IMR-90 (cell line): ENCODE results near the gene MUCL3. TPM values are rescaled to one million over a fixed set of nuclear protein-coding genes. Genes with fewer than 3 reads are reported as not detected.

Experiments used
- ATAC-seq: fragments of 200-7000 bp; cut with Tn5 transposase; 2 replicates; pipeline ENCODE4 v1.9.1; 2020; ENCODE audit warnings: low read depth, mild to moderate bottlenecking, moderate library complexity
- BruUV-seq: library from RNA; stranded (reverse); fragments of 400-500 nt; replicated peaks from 2 replicates; lab custom pipeline; 2021; lab: Mats Ljungman, UMichigan
- CTCF ChIA-PET: fragments of 300-600 bp; formaldehyde crosslinking; extraction: SDS; loops from one replicate; lab custom pipeline; 2021; ENCODE audit warnings: antibody characterized with exemption; lab: Yijun Ruan, JAX
- POLR2A ChIA-PET: fragments of 300-600 bp; sonication (Branson Sonifier 250); formaldehyde crosslinking; loops from one replicate; lab custom pipeline; 2022; ENCODE audit warnings: antibody characterized with exemption; ENCODE audit not compliant: unreplicated experiment; lab: Charles Lee
- DNase-seq: peaks from one replicate; pipeline ENCODE4 v3.0.0; 2013
- H2AFZ ChIP-seq: replicated peaks from 2 replicates; pipeline ENCODE3; 2013; ENCODE audit warnings: low read length, mild to moderate bottlenecking; ENCODE audit not compliant: poor library complexity
- H2AK5ac ChIP-seq: 2 replicates; pipeline ENCODE4 v1.6.1; 2013; ENCODE audit warnings: low read depth, low read length, inconsistent platforms
- H2AK9ac ChIP-seq: replicated peaks from 2 replicates; pipeline ENCODE3; 2013; ENCODE audit warnings: mild to moderate bottlenecking, low read depth, low read length, moderate library complexity; ENCODE audit not compliant: poor library complexity
- H2BK120ac ChIP-seq: 2 replicates; pipeline ENCODE4 v1.6.1; 2013; ENCODE audit warnings: low read depth, low read length, inconsistent platforms
- H2BK15ac ChIP-seq: 3 replicates; pipeline ENCODE4 v1.6.1; 2013; ENCODE audit warnings: low read depth, low read length, inconsistent platforms
- H2BK20ac ChIP-seq: 2 replicates; pipeline ENCODE4 v1.6.1; 2013; ENCODE audit warnings: low read depth, mild to moderate bottlenecking, inconsistent platforms, low read length, moderate library complexity
- H2BK5ac ChIP-seq: 2 replicates; pipeline ENCODE4 v1.6.1; 2013; ENCODE audit warnings: mild to moderate bottlenecking, low read depth, low read length, inconsistent platforms; ENCODE audit not compliant: poor library complexity, severe bottlenecking
- H3K14ac ChIP-seq: replicated peaks from 2 replicates; pipeline ENCODE4 v1.6.1; 2013; ENCODE audit warnings: low read depth, low read length, inconsistent platforms
- H3K18ac ChIP-seq: 2 replicates; pipeline ENCODE4 v1.6.1; 2013; ENCODE audit warnings: low read depth, low read length, control low read depth
- H3K23ac ChIP-seq: 2 replicates; pipeline ENCODE4 v1.6.1; 2013; ENCODE audit warnings: low read depth, low read length, inconsistent platforms
- H3K27ac ChIP-seq: 2 replicates; pipeline ENCODE4 v1.5.1; 2013; ENCODE audit warnings: mild to moderate bottlenecking, control low read depth, low read length; ENCODE audit not compliant: insufficient read depth
- H3K27me3 ChIP-seq: 2 replicates; pipeline ENCODE4 v1.6.1; 2013; ENCODE audit warnings: low read length; ENCODE audit not compliant: control insufficient read depth, insufficient read depth
- H3K36me3 ChIP-seq: 2 replicates; pipeline ENCODE4 v1.6.1; 2013; ENCODE audit warnings: low read length, mixed read lengths; ENCODE audit not compliant: control insufficient read depth, insufficient read depth
- H3K4ac ChIP-seq: 2 replicates; pipeline ENCODE4 v1.6.1; 2013; ENCODE audit warnings: low read depth, low read length, inconsistent platforms
- H3K4me1 ChIP-seq: 2 replicates; pipeline ENCODE4 v1.6.1; 2013; ENCODE audit warnings: low read length, mixed read lengths; ENCODE audit not compliant: control insufficient read depth, insufficient read depth
- H3K4me2 ChIP-seq: 2 replicates; pipeline ENCODE4 v1.6.1; 2013; ENCODE audit warnings: low read depth, mild to moderate bottlenecking, control low read depth, low read length, moderate library complexity
- H3K4me3 ChIP-seq: 2 replicates; pipeline ENCODE4 v1.5.1; 2013; ENCODE audit warnings: low read depth, mild to moderate bottlenecking, control low read depth, low read length, moderate library complexity; ENCODE audit not compliant: insufficient read depth
- H3K56ac ChIP-seq: 2 replicates; pipeline ENCODE4 v1.6.1; 2013; ENCODE audit warnings: low read length, inconsistent platforms; ENCODE audit not compliant: insufficient read depth; ENCODE audit errors: extremely low read depth
- H3K79me1 ChIP-seq, 2 experiments: 2 replicates each; pipeline ENCODE4 v1.6.1; 2013; ENCODE audit warnings: low read length in 2 of 2, inconsistent platforms in 1 of 2, low read depth in 1 of 2
- H3K9ac ChIP-seq: 2 replicates; pipeline ENCODE4 v1.6.1; 2013; ENCODE audit warnings: low read depth, low read length, control low read depth
- H3K9me1 ChIP-seq: 2 replicates; pipeline ENCODE4 v1.6.1; 2013; ENCODE audit warnings: low read length, inconsistent platforms; ENCODE audit not compliant: insufficient read depth
- H3K9me3 ChIP-seq: 2 replicates; pipeline ENCODE4 v1.6.1; 2013; ENCODE audit warnings: low read length; ENCODE audit not compliant: control insufficient read depth, insufficient read depth
- H4K20me1 ChIP-seq: 2 replicates; pipeline ENCODE4 v1.6.1; 2013; ENCODE audit warnings: low read length, inconsistent platforms; ENCODE audit not compliant: insufficient read depth
- H4K5ac ChIP-seq: 2 replicates; pipeline ENCODE4 v1.6.1; 2013; ENCODE audit warnings: mild to moderate bottlenecking, low read depth, low read length, control low read depth
- H4K8ac ChIP-seq, 2 experiments: 2 replicates each; pipeline ENCODE4 v1.6.1; 2013; ENCODE audit warnings: low read depth in 2 of 2, low read length in 2 of 2, control low read depth in 1 of 2, inconsistent platforms in 1 of 2
- H4K91ac ChIP-seq: 2 replicates; pipeline ENCODE4 v1.6.1; 2013; ENCODE audit warnings: low read depth, low read length, inconsistent platforms; ENCODE audit not compliant: insufficient read depth
- CEBPB ChIP-seq: IDR thresholded peaks from 2 replicates; pipeline ENCODE4 v1.6.1; 2012; ENCODE audit warnings: low read depth, low read length, improper control_type of control experiment
- CHD1 ChIP-seq: IDR thresholded peaks from 2 replicates; pipeline ENCODE4 v1.6.1; 2012; ENCODE audit warnings: low read depth, low read length, improper control_type of control experiment
- FOS ChIP-seq: fragments of 150-350 bp; IDR thresholded peaks from 2 replicates; pipeline ENCODE4 v1.6.1; 2016; ENCODE audit warnings: low read depth, low read length
- NFE2L2 ChIP-seq: fragments of 150-350 bp; IDR thresholded peaks from 2 replicates; pipeline ENCODE4 v1.6.1; 2016; ENCODE audit warnings: low read depth, mild to moderate bottlenecking, low read length
- POLR2A ChIP-seq: IDR thresholded peaks from 2 replicates; pipeline ENCODE4 v1.6.1; 2012; ENCODE audit warnings: mild to moderate bottlenecking, low read depth, low read length
- RAD21 ChIP-seq: IDR thresholded peaks from 2 replicates; pipeline ENCODE4 v1.6.1; 2012; ENCODE audit warnings: low read length, improper control_type of control experiment
- RCOR1 ChIP-seq: IDR thresholded peaks from 2 replicates; pipeline ENCODE4 v1.6.1; 2012; ENCODE audit warnings: mild to moderate bottlenecking, low read length, improper control_type of control experiment; ENCODE audit not compliant: insufficient replicate concordance
- RFX5 ChIP-seq: IDR thresholded peaks from 2 replicates; pipeline ENCODE4 v1.8.0; 2012; ENCODE audit warnings: low read depth, mild to moderate bottlenecking, low read length, moderate library complexity
- WGBS, 2 experiments: methylation state at CpG; one replicate each; pipeline versions ENCODE4 v1.1.5 to v1.1.7; 2013; ENCODE audit warnings: missing lambda C conversion rate in 2 of 2; ENCODE audit not compliant: insufficient read length in 1 of 2; ENCODE audit errors: extremely low coverage in 2 of 2; 5-methylcytosine and 5-hydroxymethylcytosine counted together
- dilution Hi-C: fragments of 300-500 bp; cut with HindIII; formaldehyde crosslinking; loops from one replicate; pipeline ENCODE4 v1.14.3; 2018; ENCODE audit warnings: low sequenced_read_pairs; ENCODE audit not compliant: unreplicated experiment
- in situ Hi-C: fragments of 300-500 bp; cut with MboI; formaldehyde crosslinking; loops from 3 replicates; pipeline ENCODE4 v1.14.3; 2019; ENCODE audit warnings: low sequenced_read_pairs, inconsistent platforms, mixed read lengths
- intact Hi-C: fragments of 100-400 bp; cut with micrococcal nuclease; formaldehyde crosslinking; loops from 2 replicates; pipeline ENCODE4 v1.10.0; 2022
- polyA plus RNA-seq, 3 experiments: library from polyadenylated mRNA; depleted of rRNA; stranded (reverse); fragments of >200 nt; gene quantifications; 2 replicates each; pipeline ENCODE4 v1.2.3, GENCODE V29; 2012; ENCODE audit warnings: low replicate concordance in 1 of 3
- total RNA-seq: library from RNA; depleted of rRNA; stranded (reverse); fragments of >200 nt; gene quantifications from 2 replicates; pipeline ENCODE4 v1.2.3, GENCODE V29; 2012
- TF ChIP-seq, protein P1 (sequence below): fragments of 150-350 bp; IDR thresholded peaks from 2 replicates; pipeline ENCODE4 v1.6.1; 2017; ENCODE audit warnings: mild to moderate bottlenecking, antibody characterized with exemption, low read length, low read depth

Gene MUCL3
- total and polyA plus RNA-seq, 2 of the 4 experiments (the other 2 are of a cell fraction) = not detected

DNA sequence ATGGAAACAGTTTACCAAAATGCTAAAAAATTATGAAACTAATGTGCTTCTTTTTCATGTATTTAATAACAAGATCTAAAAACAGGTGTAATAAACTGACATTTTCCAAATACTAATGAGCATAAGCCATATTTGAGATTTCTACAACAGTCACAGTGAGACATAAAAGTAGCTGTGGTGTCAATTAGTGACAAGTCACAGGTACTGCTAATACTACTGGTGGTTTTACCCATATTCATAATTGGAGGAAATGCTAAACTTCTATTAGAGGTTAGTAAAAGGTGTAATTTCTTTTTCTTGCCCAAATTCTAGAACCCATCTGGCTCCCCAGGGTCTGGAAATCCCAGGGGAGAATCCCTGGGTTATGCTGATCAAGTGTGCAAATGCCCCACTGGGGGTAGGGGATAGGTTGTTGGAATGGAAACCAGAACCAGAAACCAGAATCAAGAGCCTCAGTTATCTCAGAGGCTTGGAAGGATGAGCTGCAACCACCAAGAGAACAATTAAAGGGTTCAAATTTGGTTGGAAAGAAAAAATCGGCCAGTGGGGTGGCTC is 39.8 kb upstream of the MUCL3 start:
- intact Hi-C loops (no loop called here), dilution Hi-C loops (no loop called here), in situ Hi-C loops (no loop called here)
- no TSS peak for BruUV-seq
- no peak overlapping the region for H3K27ac ChIP-seq
- no peak overlapping the region for H2BK120ac ChIP-seq
- H2AK5ac ChIP-seq = no peak overlapping the region
- no peak overlapping the region for H3K9ac ChIP-seq
- no CpG with 5 or more reads among the region's 1 CpG for WGBS, 2 experiments
- H2AFZ ChIP-seq = no peak overlapping the region
- no peak overlapping the region for H3K56ac ChIP-seq
- no peak overlapping the region for H4K5ac ChIP-seq
- H2BK5ac ChIP-seq = no peak overlapping the region
- H3K27me3 ChIP-seq = no peaks in the 10 kb centered on the region
- ATAC-seq (no peak), DNase-seq (no peak)
- no peaks in the 10 kb centered on the region for H3K9me1 ChIP-seq
- TF ChIP-seq RFX5 (no peak), RCOR1 (no peak), RAD21 (no peak), FOS (no peak), CHD1 (no peak), CEBPB (no peak), POLR2A (no peak), NFE2L2 (no peak)
- TF ChIP-seq, protein P1, sequence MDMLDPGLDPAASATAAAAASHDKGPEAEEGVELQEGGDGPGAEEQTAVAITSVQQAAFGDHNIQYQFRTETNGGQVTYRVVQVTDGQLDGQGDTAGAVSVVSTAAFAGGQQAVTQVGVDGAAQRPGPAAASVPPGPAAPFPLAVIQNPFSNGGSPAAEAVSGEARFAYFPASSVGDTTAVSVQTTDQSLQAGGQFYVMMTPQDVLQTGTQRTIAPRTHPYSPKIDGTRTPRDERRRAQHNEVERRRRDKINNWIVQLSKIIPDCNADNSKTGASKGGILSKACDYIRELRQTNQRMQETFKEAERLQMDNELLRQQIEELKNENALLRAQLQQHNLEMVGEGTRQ = no peak
- no peak overlapping the region for H2AK9ac ChIP-seq
- ChIA-PET POLR2A (no interaction called here), CTCF (no interaction called here)
- H3K79me1 ChIP-seq = no peaks in the 10 kb centered on the region
- H4K91ac ChIP-seq = no peak overlapping the region
- no peak overlapping the region for H3K4ac ChIP-seq
- no peak overlapping the region for H4K8ac ChIP-seq
- H3K18ac ChIP-seq = no peak overlapping the region
- H2BK20ac ChIP-seq = no peak overlapping the region
- no peak overlapping the region for H2BK15ac ChIP-seq
- peaks cover 37% of the 10 kb centered on the region for H3K36me3 ChIP-seq
- H3K4me2 ChIP-seq = no peak overlapping the region
- H4K20me1 ChIP-seq = no peaks in the 10 kb centered on the region
- H3K4me3 ChIP-seq = no peak overlapping the region
- H3K23ac ChIP-seq = no peak overlapping the region
- H3K4me1 ChIP-seq = no peaks in the 10 kb centered on the region
- no peaks in the 10 kb centered on the region for H3K9me3 ChIP-seq
- H3K14ac ChIP-seq = no peak overlapping the region
